ENCODE results near the gene LACC1.
A peak's percentile ranks its signal among the peaks of the same experiment; 100 is the strongest.

LACC1 gene

GRCh38 chr13:43879755-43880181 is at the start of gene LACC1:
LACC1 (plus strand) TSS chr13:43879904; CDS start chr13:43880986, 1,082 bp downstream.
- DNase-seq (ENCODE audit: low read depth) = peak; percentile 0

- DNase-seq (ENCODE audit: low read depth) = no peak
Observed at GRCh38 chr13:43830497-43830881, 49.2 kb upstream of the LACC1 start.

GRCh38 chr13:43831088-43831487 is 48.6 kb upstream of the LACC1 start:
- no peak for DNase-seq (ENCODE audit: low read depth)

GRCh38 chr13:43835701-43836100 is 44.0 kb upstream of the LACC1 start:
- no peak for DNase-seq (ENCODE audit: low read depth)

- no peak for DNase-seq (ENCODE audit: low read depth)
Observed at GRCh38 chr13:43838909-43839308, 40.8 kb upstream of the LACC1 start.

- no peak for DNase-seq (ENCODE audit: low read depth)
Observed at GRCh38 chr13:43846496-43847158, 33.1 kb upstream of the LACC1 start.

GRCh38 chr13:43848001-43848649 is 31.6 kb upstream of the LACC1 start:
- no peak for DNase-seq (ENCODE audit: low read depth)

GRCh38 chr13:43850873-43851272 is 28.8 kb upstream of the LACC1 start:
- DNase-seq (ENCODE audit: low read depth) = no peak

- DNase-seq (ENCODE audit: low read depth) = no peak
Observed at GRCh38 chr13:43852923-43853404, 26.7 kb upstream of the LACC1 start.

GRCh38 chr13:43861863-43862262 is 17.8 kb upstream of the LACC1 start:
- DNase-seq (ENCODE audit: low read depth) = no peak

- no peak for DNase-seq (ENCODE audit: low read depth)
Observed at GRCh38 chr13:43864921-43865320, 14.8 kb upstream of the LACC1 start.

- no peak for DNase-seq (ENCODE audit: low read depth)
Observed at GRCh38 chr13:43865892-43866291, 13.8 kb upstream of the LACC1 start.

GRCh38 chr13:43872181-43872580 is 7.5 kb upstream of the LACC1 start:
- DNase-seq (ENCODE audit: low read depth) = no peak

GRCh38 chr13:43874504-43875092 is 5.1 kb upstream of the LACC1 start:
- no peak for DNase-seq (ENCODE audit: low read depth)

- no peak for DNase-seq (ENCODE audit: low read depth)
Observed at GRCh38 chr13:43876366-43876765, 3.3 kb upstream of the LACC1 start.

GRCh38 chr13:43877326-43877725 is 2.4 kb upstream of the LACC1 start:
- no peak for DNase-seq (ENCODE audit: low read depth)

- DNase-seq (ENCODE audit: low read depth) = no peak
Observed at GRCh38 chr13:43877766-43878165, 1.9 kb upstream of the LACC1 start.

GRCh38 chr13:43878892-43879754 is 581 bp upstream of the LACC1 start, which contains the start of gene CCDC122:
CCDC122 (minus strand) TSS chr13:43879740; CDS start chr13:43869376, 10,364 bp downstream.
- peak; percentile 49 for DNase-seq (ENCODE audit: low read depth)

GRCh38 chr13:43880214-43880855 is 631 bp downstream of the LACC1 start:
- DNase-seq (ENCODE audit: low read depth) = no peak

GRCh38 chr13:43880926-43881325 is 1.2 kb downstream of the LACC1 start:
- DNase-seq (ENCODE audit: low read depth) = no peak

GRCh38 chr13:43881580-43881979 is 1.9 kb downstream of the LACC1 start:
- DNase-seq (ENCODE audit: low read depth) = no peak

- DNase-seq (ENCODE audit: low read depth) = no peak
Observed at GRCh38 chr13:43883631-43884030, 3.9 kb downstream of the LACC1 start.
